OCI-LY3 (cell line): Measurements from ENCODE around the gene FRMD4A.
"Not testable (repeated sequence)": the region's sequence is repeated elsewhere in the genome, so short reads cannot be mapped to it uniquely, and the experiment has no call there.

ENCODE experiments used
- H2AFZ ChIP-seq: fragments of 200-600, 300-600 bp; shearing (Covaris generic); 2 replicates; pipeline ENCODE4 v1.6.0; 2014; ENCODE audit warnings: antibody characterized with exemption, low read depth, low read length
- H3K27ac ChIP-seq: fragments of 200-600, 300-600 bp; sonication (generic); 2 replicates; pipeline ENCODE4 v1.5.1; 2014; ENCODE audit warnings: mild to moderate bottlenecking, low read length, moderate library complexity, mixed read lengths
- H3K27me3 ChIP-seq: fragments of 200-600, 300-600 bp; sonication (generic); 2 replicates; pipeline ENCODE4 v1.6.1; 2014; ENCODE audit warnings: low read depth, low read length, mixed read lengths
- H3K36me3 ChIP-seq: fragments of 200-600, 300-600 bp; sonication (generic); replicated peaks from 2 replicates; pipeline ENCODE3; 2014; ENCODE audit warnings: low read depth, low read length, mixed read lengths
- H3K4me1 ChIP-seq: fragments of 300-600, 200-600 bp; sonication (generic); 2 replicates; pipeline ENCODE4 v1.6.1; 2014; ENCODE audit warnings: low read length, mixed read lengths
- H3K4me2 ChIP-seq: fragments of 200-600, 300-600 bp; sonication (generic); 2 replicates; pipeline ENCODE4 v1.6.1; 2014; ENCODE audit warnings: low read length, mixed read lengths
- H3K4me3 ChIP-seq: fragments of 300-600, 200-600 bp; sonication (generic); 2 replicates; pipeline ENCODE4 v1.5.1; 2014; ENCODE audit warnings: antibody characterized with exemption, mild to moderate bottlenecking, low read length, moderate library complexity
- H3K79me2 ChIP-seq: fragments of 300-600, 200-600 bp; shearing (Covaris generic); 2 replicates; pipeline ENCODE4 v1.6.1; 2014; ENCODE audit warnings: mild to moderate bottlenecking, low read length, mixed read lengths
- H3K9ac ChIP-seq: fragments of 300-600, 200-600 bp; shearing (Covaris generic); 2 replicates; pipeline ENCODE4 v1.6.0; 2014; ENCODE audit warnings: mild to moderate bottlenecking, low read length, moderate library complexity
- H3K9me3 ChIP-seq: fragments of 200-600, 300-600 bp; shearing (Covaris generic); 2 replicates; pipeline ENCODE4 v1.6.1; 2014; ENCODE audit warnings: low read length, mixed read lengths; ENCODE audit not compliant: insufficient read depth
- H4K20me1 ChIP-seq: fragments of 200-600, 300-600 bp; sonication (generic); 2 replicates; pipeline ENCODE4 v1.6.1; 2016; ENCODE audit warnings: low read length, mixed read lengths; ENCODE audit not compliant: insufficient read depth
- CTCF ChIP-seq: fragments of 200-600, 300-600 bp; sonication (generic); IDR thresholded peaks from 2 replicates; pipeline ENCODE4 v1.5.1; 2014; ENCODE audit warnings: antibody characterized with exemption, low read length, low read depth
- EZH2phosphoT487 ChIP-seq: fragments of 200-600 bp; shearing (Covaris generic); IDR thresholded peaks from 2 replicates; pipeline ENCODE4 v1.6.1; 2018; ENCODE audit warnings: antibody characterized with exemption, mixed run types, low read depth

The FRMD4A gene

GRCh38 chr10:14074062-14074884 lies 256.5 kb downstream of the FRMD4A start:
- no peaks in the 10 kb centered on the region for H3K36me3 ChIP-seq
- H2AFZ ChIP-seq, result no peak overlapping the region
- H3K9me3 ChIP-seq, result no peaks in the 10 kb centered on the region
- H3K4me1 ChIP-seq, result no peaks in the 10 kb centered on the region
- peaks cover 29% of the 10 kb centered on the region for H3K27me3 ChIP-seq
- H4K20me1 ChIP-seq, result no peaks in the 10 kb centered on the region
- no peaks in the 10 kb centered on the region for H3K79me2 ChIP-seq
- no peak overlapping the region for H3K4me2 ChIP-seq
- no peak overlapping the region for H3K27ac ChIP-seq
- H3K4me3 ChIP-seq, result no peak overlapping the region
- TF ChIP-seq EZH2phosphoT487 (no peak), CTCF (no peak)
- no peak overlapping the region for H3K9ac ChIP-seq

GRCh38 chr10:14072541-14072940 lies 258.2 kb downstream of the FRMD4A start:
- H3K4me3 ChIP-seq, result no peak overlapping the region
- TF ChIP-seq CTCF, result no peak
- TF ChIP-seq EZH2phosphoT487, result no peak
- H3K27ac ChIP-seq, result no peak overlapping the region
- no peak overlapping the region for H3K4me2 ChIP-seq
- H3K36me3 ChIP-seq, result no peaks in the 10 kb centered on the region
- no peak overlapping the region for H2AFZ ChIP-seq
- H3K4me1 ChIP-seq, result no peaks in the 10 kb centered on the region
- H3K79me2 ChIP-seq, result no peaks in the 10 kb centered on the region
- H4K20me1 ChIP-seq, result no peaks in the 10 kb centered on the region
- no peak overlapping the region for H3K9ac ChIP-seq
- H3K9me3 ChIP-seq, result no peaks in the 10 kb centered on the region
- peaks cover 14% of the 10 kb centered on the region for H3K27me3 ChIP-seq

GRCh38 chr10:14071956-14072355 lies 258.8 kb downstream of the FRMD4A start:
- Histone ChIP-seq H3K27me3 (peaks cover 13% of the 10 kb centered on the region), H3K27ac (no peak overlapping the region), H3K4me2 (no peak overlapping the region), H4K20me1 (no peaks in the 10 kb centered on the region), H3K4me3 (no peak overlapping the region), H3K4me1 (no peaks in the 10 kb centered on the region), H3K9ac (no peak overlapping the region), H3K79me2 (no peaks in the 10 kb centered on the region), H3K36me3 (no peaks in the 10 kb centered on the region), H3K9me3 (no peaks in the 10 kb centered on the region), H2AFZ (no peak overlapping the region)
- TF ChIP-seq CTCF, result no peak
- no peak for TF ChIP-seq EZH2phosphoT487

GRCh38 chr10:14068601-14069250 lies 262.0 kb downstream of the FRMD4A start:
- Histone ChIP-seq H3K79me2 (no peaks in the 10 kb centered on the region), H3K9me3 (no peaks in the 10 kb centered on the region), H3K9ac (no peak overlapping the region), H3K27ac (no peak overlapping the region), H3K4me1 (no peaks in the 10 kb centered on the region), H3K36me3 (no peaks in the 10 kb centered on the region), H4K20me1 (no peaks in the 10 kb centered on the region), H3K4me2 (no peak overlapping the region), H2AFZ (no peak overlapping the region), H3K27me3 (peaks cover 13% of the 10 kb centered on the region), H3K4me3 (no peak overlapping the region)
- TF ChIP-seq CTCF (no peak), EZH2phosphoT487 (no peak)

- not testable (repeated sequence) for H3K27ac ChIP-seq, H3K4me3 ChIP-seq, H3K4me2 ChIP-seq, H3K9ac ChIP-seq, H4K20me1 ChIP-seq, H2AFZ ChIP-seq, H3K36me3 ChIP-seq, H3K79me2 ChIP-seq, H3K9me3 ChIP-seq, H3K4me1 ChIP-seq
- H3K27me3 ChIP-seq, result peaks cover 23% of the 10 kb centered on the region
Observed at GRCh38 chr10:14067638-14068037, 263.1 kb downstream of the FRMD4A start.
